HCT116 (cell line): ENCODE data around the gene PSRC1. TPM values are rescaled to one million over a fixed set of nuclear protein-coding genes. Genes with fewer than 3 reads are reported as not detected.

ENCODE experiments used
- ATAC-seq: fragments of 200-7000 bp; cut with Tn5 transposase; 2 replicates; pipeline ENCODE4 v1.9.1; 2020; ENCODE audit warnings: mild to moderate bottlenecking, moderate library complexity
- BruUV-seq: library from RNA; stranded (reverse); fragments of 400-500 nt; replicated peaks from 2 replicates; lab custom pipeline; 2021; lab: Mats Ljungman, UMichigan
- CTCF ChIA-PET: fragments of 300-600 bp; sonication (Branson Sonifier 250); formaldehyde crosslinking; loops from one replicate; lab custom pipeline; 2021; ENCODE audit warnings: antibody characterized with exemption; lab: Charles Lee
- POLR2A ChIA-PET: fragments of 300-600, 350-600 bp; sonication (Branson Sonifier 250); formaldehyde crosslinking; loops from one replicate; lab custom pipeline; 2021; ENCODE audit warnings: antibody characterized with exemption; lab: Charles Lee
- RAD21 ChIA-PET, 2 experiments: fragments of 300-600 bp; sonication (Branson Sonifier 250); formaldehyde crosslinking; loops; one replicate each; lab custom pipeline; 2023; ENCODE audit warnings: low total read pairs in 2 of 2; ENCODE audit not compliant: uncharacterized antibody in 2 of 2, unreplicated experiment in 2 of 2, low non-redundant PET in 1 of 2; lab: Charles Lee
- DNase-seq: peaks from one replicate; pipeline ENCODE4 v3.0.0-alpha.2; 2010; ENCODE audit warnings: low read depth, low spot score
- H2AFZ ChIP-seq: fragments of 200-600 bp; shearing (Covaris generic), sonication (generic); 2 replicates; pipeline ENCODE4 v1.6.1; 2017; ENCODE audit warnings: low read depth, mixed run types, mixed read lengths, antibody characterized with exemption, low read length; ENCODE audit not compliant: poor library complexity, severe bottlenecking
- H3K27ac ChIP-seq: 2 replicates; pipeline ENCODE4 v1.5.1; 2012; ENCODE audit warnings: low read depth, low read length
- H3K27me3 ChIP-seq: fragments of 200-600 bp; sonication (generic); 2 replicates; pipeline ENCODE4 v1.6.1; 2016; ENCODE audit warnings: mixed run types, low read length, mixed read lengths; ENCODE audit not compliant: insufficient read depth
- H3K36me3 ChIP-seq, 2 experiments: fragments of 200-500 bp in 1 of 2; fragments of 200-600 bp in 1 of 2; sonication (Bioruptor generic) in 1 of 2; sonication (generic) in 1 of 2; 2 replicates each; pipeline versions ENCODE4 v1.5.1 to v1.6.1; 2014 to 2016; ENCODE audit warnings: low read length in 2 of 2, inconsistent platforms in 1 of 2, mixed read lengths in 1 of 2, mixed run types in 1 of 2; ENCODE audit not compliant: insufficient read depth in 2 of 2, control insufficient read depth in 1 of 2
- H3K4me1 ChIP-seq, 2 experiments: fragments of 200-600 bp in 1 of 2; sonication (generic) in 1 of 2; 2 replicates each; pipeline versions ENCODE4 v1.5.1 to v1.6.1; 2012 to 2017; ENCODE audit warnings: low read length in 2 of 2, inconsistent platforms in 1 of 2, mild to moderate bottlenecking in 1 of 2, mixed read lengths in 1 of 2, mixed run types in 1 of 2, moderate library complexity in 1 of 2; ENCODE audit not compliant: insufficient read depth in 2 of 2, control insufficient read depth in 1 of 2
- H3K4me2 ChIP-seq: fragments of 200-600 bp; sonication (generic); 2 replicates; pipeline ENCODE4 v1.6.1; 2017; ENCODE audit warnings: mixed run types, low read length, mixed read lengths
- H3K4me3 ChIP-seq, 2 experiments: fragments of 200-600 bp in 1 of 2; sonication (generic) in 1 of 2; replicated peaks in 1 of 2; 2 replicates each; pipeline ENCODE4 v1.5.1; 2011 to 2016; ENCODE audit warnings: low read length in 2 of 2, control low read depth in 1 of 2, low read depth in 1 of 2, mild to moderate bottlenecking in 1 of 2, mixed read lengths in 1 of 2, mixed run types in 1 of 2
- H3K79me2 ChIP-seq: fragments of 200-600 bp; sonication (generic); 2 replicates; pipeline ENCODE4 v1.6.1; 2017; ENCODE audit warnings: mild to moderate bottlenecking, mixed run types, low read length, moderate library complexity, mixed read lengths; ENCODE audit not compliant: insufficient read depth
- H3K9ac ChIP-seq: fragments of 200-600 bp; sonication (generic); 2 replicates; pipeline ENCODE4 v1.6.1; 2016; ENCODE audit warnings: low read length, mixed read lengths
- H3K9me2 ChIP-seq: fragments of 200-600 bp; sonication (generic), shearing (Covaris generic); 2 replicates; pipeline ENCODE4 v1.6.1; 2017; ENCODE audit warnings: mixed run types, mild to moderate bottlenecking, moderate library complexity; ENCODE audit not compliant: insufficient read depth
- H3K9me3 ChIP-seq, 2 experiments: fragments of 200-500 bp in 1 of 2; fragments of 200-600 bp in 1 of 2; sonication (Bioruptor generic) in 1 of 2; sonication (generic) in 1 of 2; 2 replicates each; pipeline ENCODE4 v1.6.1; 2014 to 2017; ENCODE audit warnings: low read length in 2 of 2, mixed read lengths in 2 of 2, inconsistent platforms in 1 of 2, low read depth in 1 of 2, mild to moderate bottlenecking in 1 of 2, mixed run types in 1 of 2, moderate library complexity in 1 of 2; ENCODE audit not compliant: control insufficient read depth in 1 of 2, insufficient read depth in 1 of 2
- H4K20me1 ChIP-seq: fragments of 200-600 bp; sonication (generic), shearing (Covaris generic); 2 replicates; pipeline ENCODE4 v1.6.1; 2017; ENCODE audit warnings: mixed run types, mild to moderate bottlenecking, moderate library complexity; ENCODE audit not compliant: insufficient read depth
- CBX3 ChIP-seq: IDR thresholded peaks from 2 replicates; pipeline ENCODE4 v1.6.1; 2012; ENCODE audit warnings: low read depth
- CEBPB ChIP-seq: IDR thresholded peaks from 2 replicates; pipeline ENCODE4 v1.6.1; 2012; ENCODE audit warnings: low read depth
- EGR1 ChIP-seq: IDR thresholded peaks from 2 replicates; pipeline ENCODE4 v1.6.1; 2012; ENCODE audit warnings: low read depth
- ELF1 ChIP-seq: IDR thresholded peaks from 2 replicates; pipeline ENCODE4 v1.6.1; 2012; ENCODE audit warnings: low read depth, borderline replicate concordance
- EZH2 ChIP-seq: fragments of 200-600 bp; sonication (generic); IDR thresholded peaks from 2 replicates; pipeline ENCODE4 v1.6.1; 2017; ENCODE audit warnings: antibody characterized with exemption, mixed run types
- EZH2phosphoT487 ChIP-seq: fragments of 200-600 bp; IDR thresholded peaks from 2 replicates; pipeline ENCODE4 v1.6.1; 2018; ENCODE audit warnings: antibody characterized with exemption, borderline replicate concordance
- FOSL1 ChIP-seq: IDR thresholded peaks from 2 replicates; pipeline ENCODE4 v1.6.1; 2012; ENCODE audit warnings: low read depth
- JUND ChIP-seq: IDR thresholded peaks from 2 replicates; pipeline ENCODE4 v1.6.1; 2012
- RAD21 ChIP-seq: IDR thresholded peaks from 2 replicates; pipeline ENCODE4 v1.6.1; 2012; ENCODE audit warnings: low read depth, mild to moderate bottlenecking
- SIN3A ChIP-seq: IDR thresholded peaks from 2 replicates; pipeline ENCODE4 v1.6.1; 2012; ENCODE audit warnings: low read depth
- SP1 ChIP-seq: IDR thresholded peaks from 2 replicates; pipeline ENCODE4 v1.6.1; 2012; ENCODE audit warnings: low read depth
- SRF ChIP-seq: IDR thresholded peaks from 2 replicates; pipeline ENCODE4 v1.6.1; 2012; ENCODE audit warnings: low read depth
- TCF7L2 ChIP-seq: IDR thresholded peaks from 2 replicates; pipeline ENCODE4 v1.7.0; 2011; ENCODE audit warnings: borderline replicate concordance, inconsistent platforms; ENCODE audit not compliant: insufficient read depth, insufficient read length; ENCODE audit errors: extremely low read depth
- YY1 ChIP-seq: IDR thresholded peaks from 2 replicates; pipeline ENCODE4 v1.6.1; 2011; ENCODE audit warnings: low read length, low read depth, moderate library complexity, mild to moderate bottlenecking; ENCODE audit not compliant: insufficient replicate concordance; ENCODE audit errors: extremely low read depth
- ZFX ChIP-seq: fragments of 450-650 bp; IDR thresholded peaks from 2 replicates; pipeline ENCODE4 v1.6.1; 2017
- ZNF274 ChIP-seq: fragments of 200-500 bp; sonication (Bioruptor generic); IDR thresholded peaks from 2 replicates; pipeline ENCODE4 v1.6.1; 2014; ENCODE audit warnings: mild to moderate bottlenecking, low read depth, low read length, inconsistent platforms
- intact Hi-C: fragments of 100-400 bp; cut with micrococcal nuclease; formaldehyde crosslinking; loops from 2 replicates; pipeline ENCODE4 v1.10.0; 2022
- total RNA-seq: library from RNA; stranded (reverse); gene quantifications from one replicate; pipeline ENCODE4 v1.2.1, GENCODE V29; 2021; ENCODE audit not compliant: unreplicated experiment
- TF ChIP-seq, protein P1 (sequence below): IDR thresholded peaks from 2 replicates; pipeline ENCODE4 v1.6.1; 2012
- TF ChIP-seq, protein P2 (sequence below): IDR thresholded peaks from 2 replicates; pipeline ENCODE4 v1.6.1; 2011; ENCODE audit warnings: mild to moderate bottlenecking, low read length, moderate library complexity; ENCODE audit not compliant: insufficient replicate concordance; ENCODE audit errors: extremely low read depth
- TF ChIP-seq, protein P3 (sequence below), 3 experiments: fragments of 200-600 bp in 1 of 3; sonication (generic) in 1 of 3; IDR thresholded peaks in 2 of 3; conservative IDR thresholded peaks in 1 of 3; 2 replicates each; pipeline ENCODE4 v1.5.1; 2012 to 2017; ENCODE audit warnings: low read depth in 2 of 3, low read length in 2 of 3, antibody characterized with exemption in 1 of 3, borderline replicate concordance in 1 of 3, control low read depth in 1 of 3, mild to moderate bottlenecking in 1 of 3, mixed read lengths in 1 of 3, mixed run types in 1 of 3, moderate library complexity in 1 of 3; ENCODE audit not compliant: insufficient read depth in 1 of 3

Gene PSRC1
- total RNA-seq, 1 experiment from 2014 or later, result 44.8 TPM

DNA sequence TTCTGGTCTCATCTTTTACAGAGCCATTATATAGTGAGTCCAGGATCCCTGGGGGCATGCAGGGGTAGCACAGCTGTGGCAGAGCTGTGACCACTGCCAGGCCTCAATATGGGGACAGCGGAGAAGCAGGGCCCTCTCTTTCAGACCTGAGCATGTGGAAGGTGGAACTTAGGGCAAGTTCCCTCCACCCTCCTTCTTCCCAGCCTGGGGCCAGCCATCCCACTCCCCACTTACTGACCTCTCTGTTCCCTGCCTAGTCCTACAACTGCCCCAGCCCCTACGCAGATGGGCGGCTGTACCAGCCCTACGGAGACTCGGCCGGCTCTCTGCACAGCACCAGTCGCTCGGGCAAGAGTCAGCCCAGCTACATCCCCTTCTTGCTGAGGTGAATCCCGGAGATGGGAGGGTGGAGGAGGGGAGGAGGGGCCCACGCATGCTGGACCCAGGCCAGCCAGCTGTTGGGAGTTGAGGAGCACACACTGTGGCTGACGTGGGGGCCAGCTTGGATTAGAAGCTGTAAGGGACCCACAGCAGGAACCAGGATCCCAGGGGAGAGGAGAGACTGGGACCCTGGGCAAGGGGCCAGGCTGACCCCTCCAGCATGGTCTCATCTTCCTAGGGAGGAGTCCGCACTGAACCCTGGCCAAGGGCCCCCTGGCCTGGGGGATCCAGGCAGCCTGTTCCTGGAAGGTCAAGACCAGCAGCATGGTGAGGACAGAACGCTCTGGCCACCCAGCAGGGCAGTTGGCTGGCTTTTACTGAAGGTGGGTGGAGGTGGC lies 10.7 kb downstream of the PSRC1 start:
- no peak overlapping the region for H3K4me3 ChIP-seq
- H3K36me3 ChIP-seq, result peaks cover 0 to 2% of the 10 kb centered on the region in 2 experiments; a peak in 1 of 4 replicates
- H3K79me2 ChIP-seq, result no peaks in the 10 kb centered on the region
- DNase-seq, result no peak
- peaks cover 33 to 39% of the 10 kb centered on the region in 2 experiments for H3K4me1 ChIP-seq
- no TSS peak for BruUV-seq
- H3K4me2 ChIP-seq, result no peak overlapping the region
- no peak for TF ChIP-seq SRF
- TF ChIP-seq, protein P1, sequence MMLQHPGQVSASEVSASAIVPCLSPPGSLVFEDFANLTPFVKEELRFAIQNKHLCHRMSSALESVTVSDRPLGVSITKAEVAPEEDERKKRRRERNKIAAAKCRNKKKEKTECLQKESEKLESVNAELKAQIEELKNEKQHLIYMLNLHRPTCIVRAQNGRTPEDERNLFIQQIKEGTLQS, result no peak
- TF ChIP-seq ZNF274, result no peak
- TF ChIP-seq JUND, result no peak
- TF ChIP-seq, protein P2, sequence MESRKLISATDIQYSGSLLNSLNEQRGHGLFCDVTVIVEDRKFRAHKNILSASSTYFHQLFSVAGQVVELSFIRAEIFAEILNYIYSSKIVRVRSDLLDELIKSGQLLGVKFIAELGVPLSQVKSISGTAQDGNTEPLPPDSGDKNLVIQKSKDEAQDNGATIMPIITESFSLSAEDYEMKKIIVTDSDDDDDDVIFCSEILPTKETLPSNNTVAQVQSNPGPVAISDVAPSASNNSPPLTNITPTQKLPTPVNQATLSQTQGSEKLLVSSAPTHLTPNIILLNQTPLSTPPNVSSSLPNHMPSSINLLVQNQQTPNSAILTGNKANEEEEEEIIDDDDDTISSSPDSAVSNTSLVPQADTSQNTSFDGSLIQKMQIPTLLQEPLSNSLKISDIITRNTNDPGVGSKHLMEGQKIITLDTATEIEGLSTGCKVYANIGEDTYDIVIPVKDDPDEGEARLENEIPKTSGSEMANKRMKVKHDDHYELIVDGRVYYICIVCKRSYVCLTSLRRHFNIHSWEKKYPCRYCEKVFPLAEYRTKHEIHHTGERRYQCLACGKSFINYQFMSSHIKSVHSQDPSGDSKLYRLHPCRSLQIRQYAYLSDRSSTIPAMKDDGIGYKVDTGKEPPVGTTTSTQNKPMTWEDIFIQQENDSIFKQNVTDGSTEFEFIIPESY, result no peak
- no peak for TF ChIP-seq TCF7L2
- no peak for TF ChIP-seq FOSL1
- no peak for TF ChIP-seq SP1
- TF ChIP-seq CEBPB, result no peak
- no peak for TF ChIP-seq CBX3
- TF ChIP-seq ZFX, result no peak
- no peak for TF ChIP-seq EZH2phosphoT487
- no peak for TF ChIP-seq RAD21
- no peak for TF ChIP-seq SIN3A
- TF ChIP-seq, protein P3, sequence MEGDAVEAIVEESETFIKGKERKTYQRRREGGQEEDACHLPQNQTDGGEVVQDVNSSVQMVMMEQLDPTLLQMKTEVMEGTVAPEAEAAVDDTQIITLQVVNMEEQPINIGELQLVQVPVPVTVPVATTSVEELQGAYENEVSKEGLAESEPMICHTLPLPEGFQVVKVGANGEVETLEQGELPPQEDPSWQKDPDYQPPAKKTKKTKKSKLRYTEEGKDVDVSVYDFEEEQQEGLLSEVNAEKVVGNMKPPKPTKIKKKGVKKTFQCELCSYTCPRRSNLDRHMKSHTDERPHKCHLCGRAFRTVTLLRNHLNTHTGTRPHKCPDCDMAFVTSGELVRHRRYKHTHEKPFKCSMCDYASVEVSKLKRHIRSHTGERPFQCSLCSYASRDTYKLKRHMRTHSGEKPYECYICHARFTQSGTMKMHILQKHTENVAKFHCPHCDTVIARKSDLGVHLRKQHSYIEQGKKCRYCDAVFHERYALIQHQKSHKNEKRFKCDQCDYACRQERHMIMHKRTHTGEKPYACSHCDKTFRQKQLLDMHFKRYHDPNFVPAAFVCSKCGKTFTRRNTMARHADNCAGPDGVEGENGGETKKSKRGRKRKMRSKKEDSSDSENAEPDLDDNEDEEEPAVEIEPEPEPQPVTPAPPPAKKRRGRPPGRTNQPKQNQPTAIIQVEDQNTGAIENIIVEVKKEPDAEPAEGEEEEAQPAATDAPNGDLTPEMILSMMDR (IDR thresholded peaks at IDR 0.05 in 2 of 3, conservative IDR thresholded peaks at IDR 0.05 in 1 of 3; ENCODE audit: borderline replicate concordance in 1 of 3, insufficient read depth in 1 of 3, low read depth in 2 of 3, low read length in 2 of 3), result no peak
- TF ChIP-seq EGR1, result no peak
- TF ChIP-seq EZH2, result no peak
- TF ChIP-seq YY1, result no peak
- TF ChIP-seq ELF1, result no peak
- TF ChIP-seq, all 23 proteins: peak for 0
- intact Hi-C loops, result no loop called here
- H3K9ac ChIP-seq, result no peak overlapping the region
- CTCF ChIA-PET, result no interaction called here
- no peak overlapping the region for H3K27ac ChIP-seq
- RAD21 ChIA-PET, result no interaction called here
- H3K9me3 ChIP-seq, result no peaks in the 10 kb centered on the region
- POLR2A ChIA-PET, result no interaction called here
- H3K27me3 ChIP-seq, result no peaks in the 10 kb centered on the region
- H4K20me1 ChIP-seq, result no peaks in the 10 kb centered on the region
- no peaks in the 10 kb centered on the region for H3K9me2 ChIP-seq
- H2AFZ ChIP-seq, result no peak overlapping the region
- ATAC-seq, result no peak
